CD4-positive, alpha-beta T cell (primary cell): ENCODE results near the gene FNDC3A. TPM values are rescaled to one million over a fixed set of nuclear protein-coding genes. Genes with fewer than 3 reads are reported as not detected.

Experiments
- ATAC-seq: fragments of 200-7000 bp; cut with Tn5 transposase; one replicate; pipeline ENCODE4 v1.10.0; 2022; ENCODE audit warnings: mild to moderate bottlenecking; ENCODE audit not compliant: poor library complexity
- CTCF ChIA-PET: fragments of 350-600 bp; sonication (Branson Sonifier 250); formaldehyde crosslinking; loops from one replicate; lab custom pipeline; 2021; ENCODE audit warnings: antibody characterized with exemption, inconsistent platforms; lab: Charles Lee
- POLR2A ChIA-PET: fragments of 350-600 bp; sonication (Branson Sonifier 250); formaldehyde crosslinking; loops from one replicate; lab custom pipeline; 2021; ENCODE audit warnings: antibody characterized with exemption, inconsistent platforms; lab: Charles Lee
- DNase-seq, 14 experiments: peaks; one replicate each; pipeline ENCODE4 v3.0.0-alpha.2; 2013 to 2020; ENCODE audit warnings: mixed read lengths in 2 of 14
- H3K27ac ChIP-seq, 2 donors: one replicate each; pipeline versions ENCODE4 v1.5.1 to v1.7.0; 2013; ENCODE audit warnings: low read length in 2 of 2, low read depth in 1 of 2, mild to moderate bottlenecking in 1 of 2
- H3K27me3 ChIP-seq, 2 experiments: 1 replicate in 1 of 2; 2 replicates in 1 of 2; pipeline versions ENCODE4 v1.6.1 to v1.7.0; 2013; ENCODE audit warnings: low read length in 2 of 2, control low read depth in 1 of 2, mild to moderate bottlenecking in 1 of 2, moderate library complexity in 1 of 2; ENCODE audit not compliant: insufficient read depth in 2 of 2, control insufficient read depth in 1 of 2
- H3K36me3 ChIP-seq: one replicate; pipeline ENCODE4 v1.6.1; 2013; ENCODE audit warnings: low read length, control low read depth; ENCODE audit not compliant: insufficient read depth
- H3K4me1 ChIP-seq: one replicate; pipeline ENCODE4 v1.6.1; 2013; ENCODE audit warnings: low read length, control low read depth; ENCODE audit not compliant: insufficient read depth
- H3K4me3 ChIP-seq: one replicate; pipeline ENCODE4 v1.5.1; 2013; ENCODE audit warnings: mild to moderate bottlenecking, low read length, moderate library complexity
- H3K9me3 ChIP-seq, 2 experiments: 1 replicate in 1 of 2; 2 replicates in 1 of 2; pipeline versions ENCODE4 v1.6.1 to v1.7.0; 2013; ENCODE audit warnings: low read length in 2 of 2, mild to moderate bottlenecking in 2 of 2, control low read depth in 1 of 2, moderate library complexity in 1 of 2; ENCODE audit not compliant: control insufficient read depth in 1 of 2, insufficient read depth in 1 of 2
- H3K27ac Mint-ChIP-seq: one replicate; pipeline ENCODE4 v1.8.0; 2020; ENCODE audit warnings: mixed read lengths
- H3K27me3 Mint-ChIP-seq: one replicate; pipeline ENCODE4 v1.8.0; 2021; ENCODE audit warnings: mixed read lengths
- H3K36me3 Mint-ChIP-seq: one replicate; pipeline ENCODE4 v1.8.0; 2021; ENCODE audit warnings: low read depth, mixed read lengths
- H3K4me1 Mint-ChIP-seq: one replicate; pipeline ENCODE4 v1.8.0; 2021; ENCODE audit warnings: low read depth, mixed read lengths
- H3K4me3 Mint-ChIP-seq: one replicate; pipeline ENCODE4 v1.8.0; 2020; ENCODE audit warnings: mild to moderate bottlenecking, mixed read lengths
- H3K9me3 Mint-ChIP-seq: one replicate; pipeline ENCODE4 v1.8.0; 2020; ENCODE audit warnings: mixed read lengths
- CTCF ChIP-seq: fragments of 200-600 bp; IDR thresholded peaks from one replicate; pipeline ENCODE4 v1.8.0; 2022; ENCODE audit warnings: antibody characterized with exemption, mild to moderate bottlenecking
- intact Hi-C, 2 experiments: fragments of 100-400 bp; cut with DNase I in 1 of 2; cut with micrococcal nuclease in 1 of 2; formaldehyde crosslinking; loops; one replicate each; pipeline versions ENCODE4 v1.15.1 to v1.9.0; 2023 to 2025; cut with DNase I, micrococcal nuclease
- total RNA-seq, 174 experiments: library from RNA in 2 of 174; stranded (reverse) in 2 of 174; gene quantifications; one replicate each; pipeline ENCODE4 v1.2.3 and lab custom pipeline; 2021 to 2026

The FNDC3A gene
- total RNA-seq, 2 experiments from 2014 or later, result 27.7 to 28.6 TPM

GRCh38 chr13:49042476-49042875, 66.8 kb downstream of the FNDC3A start:
- POLR2A ChIA-PET, result no interaction called here
- H3K4me3 ChIP-seq, result no peak overlapping the region
- H3K27ac Mint-ChIP-seq, result no peak overlapping the region
- no peaks in the 10 kb centered on the region for H3K36me3 ChIP-seq
- H3K27ac ChIP-seq, result no peak overlapping the region
- no peak overlapping the region for H3K4me3 Mint-ChIP-seq
- H3K36me3 Mint-ChIP-seq, result peaks cover 58% of the 10 kb centered on the region
- H3K9me3 ChIP-seq, result no peaks in the 10 kb centered on the region
- TF ChIP-seq CTCF, result no peak
- H3K4me1 ChIP-seq, result no peaks in the 10 kb centered on the region
- intact Hi-C loops, result no loop called here
- no peaks in the 10 kb centered on the region for H3K27me3 ChIP-seq
- ATAC-seq (no peak), DNase-seq (no peak)
- peaks cover 23% of the 10 kb centered on the region for H3K4me1 Mint-ChIP-seq
- CTCF ChIA-PET, result interaction anchor here (0.6 kb wide), 1 partner anchor 79 kb away, joined by 3 read pairs; no protein-coding TSS in a partner anchor
- H3K27me3 Mint-ChIP-seq, result no peaks in the 10 kb centered on the region
- peaks cover 4% of the 10 kb centered on the region for H3K9me3 Mint-ChIP-seq

- ATAC-seq, result no peak
- no peak overlapping the region for H3K4me3 Mint-ChIP-seq
- H3K4me1 ChIP-seq, result no peaks in the 10 kb centered on the region
- peaks cover 62% of the 10 kb centered on the region for H3K36me3 Mint-ChIP-seq
- ChIA-PET POLR2A (no interaction called here), CTCF (no interaction called here)
- no peak for DNase-seq
- no peaks in the 10 kb centered on the region for H3K27me3 ChIP-seq
- no peak overlapping the region for H3K27ac Mint-ChIP-seq
- H3K4me1 Mint-ChIP-seq, result peaks cover 39% of the 10 kb centered on the region
- H3K27me3 Mint-ChIP-seq, result no peaks in the 10 kb centered on the region
- no peak overlapping the region for H3K4me3 ChIP-seq
- H3K27ac ChIP-seq, result no peak overlapping the region
- no peaks in the 10 kb centered on the region for H3K9me3 ChIP-seq
- peaks cover 8% of the 10 kb centered on the region for H3K9me3 Mint-ChIP-seq
- intact Hi-C loops, result no loop called here
- TF ChIP-seq CTCF, result no peak
- H3K36me3 ChIP-seq, result no peaks in the 10 kb centered on the region
Observed at GRCh38 chr13:49044008-49044407, 68.3 kb downstream of the FNDC3A start.

GRCh38 chr13:49044836-49045235, 69.1 kb downstream of the FNDC3A start:
- Mint-ChIP-seq H3K4me3 (no peak overlapping the region), H3K36me3 (peaks cover 61% of the 10 kb centered on the region), H3K4me1 (peaks cover 43% of the 10 kb centered on the region), H3K27me3 (no peaks in the 10 kb centered on the region), H3K9me3 (peaks cover 8% of the 10 kb centered on the region), H3K27ac (peak overlapping the region; percentile 24)
- Histone ChIP-seq H3K4me1 (no peaks in the 10 kb centered on the region), H3K36me3 (no peaks in the 10 kb centered on the region), H3K27me3 (no peaks in the 10 kb centered on the region), H3K9me3 (no peaks in the 10 kb centered on the region), H3K4me3 (no peak overlapping the region), H3K27ac (no peak overlapping the region)
- intact Hi-C loops, result no loop called here
- no peak for DNase-seq
- CTCF ChIA-PET, result interaction anchor here (0.7 kb wide), 1 partner anchor 276 kb away, joined by 3 read pairs; no protein-coding TSS in a partner anchor
- POLR2A ChIA-PET, result no interaction called here
- ATAC-seq, result no peak
- no peak for TF ChIP-seq CTCF
